Measurements from ENCODE around the gene KCNK3.

KCNK3 gene

GRCh38 chr2:26666671-26667070 lies 25.9 kb upstream of the KCNK3 start:
- no peak for DNase-seq

GRCh38 chr2:26668041-26668440 lies 24.5 kb upstream of the KCNK3 start:
- no peak for DNase-seq

- DNase-seq, result no peak
Observed at GRCh38 chr2:26668856-26669750, 23.4 kb upstream of the KCNK3 start.

- no peak for DNase-seq
Observed at GRCh38 chr2:26670171-26670570, 22.4 kb upstream of the KCNK3 start.

GRCh38 chr2:26670931-26671460 lies 21.5 kb upstream of the KCNK3 start:
- no peak for DNase-seq

GRCh38 chr2:26671691-26672090 lies 20.8 kb upstream of the KCNK3 start:
- DNase-seq, result no peak

- no peak for DNase-seq
Observed at GRCh38 chr2:26672112-26672817, 20.3 kb upstream of the KCNK3 start.

- DNase-seq, result no peak
Observed at GRCh38 chr2:26672818-26673393, 19.6 kb upstream of the KCNK3 start.

GRCh38 chr2:26674002-26674751 lies 18.3 kb upstream of the KCNK3 start:
- no peak for DNase-seq

GRCh38 chr2:26674771-26675170 lies 17.8 kb upstream of the KCNK3 start:
- DNase-seq, result no peak

- no peak for DNase-seq
Observed at GRCh38 chr2:26675651-26676255, 16.8 kb upstream of the KCNK3 start.

- no peak for DNase-seq
Observed at GRCh38 chr2:26678035-26678434, 14.5 kb upstream of the KCNK3 start.

GRCh38 chr2:26679867-26680266 lies 12.7 kb upstream of the KCNK3 start:
- no peak for DNase-seq

GRCh38 chr2:26681656-26682055 lies 10.9 kb upstream of the KCNK3 start:
- DNase-seq, result no peak

- DNase-seq, result no peak
Observed at GRCh38 chr2:26682155-26682554, 10.4 kb upstream of the KCNK3 start.

- no peak for DNase-seq
Observed at GRCh38 chr2:26683583-26683982, 8.9 kb upstream of the KCNK3 start.

GRCh38 chr2:26685341-26685740 lies 7.2 kb upstream of the KCNK3 start:
- DNase-seq, result no peak

- DNase-seq, result peak; percentile 25 to 60
Observed at GRCh38 chr2:26685989-26686839, 6.3 kb upstream of the KCNK3 start.

GRCh38 chr2:26687328-26687727 lies 5.2 kb upstream of the KCNK3 start:
- DNase-seq, result peak in 1 of 2 experiments; percentile 69

- peak; percentile 69 to 83 for DNase-seq
Observed at GRCh38 chr2:26687801-26688200, 4.7 kb upstream of the KCNK3 start.

GRCh38 chr2:26691161-26691560 lies 1.4 kb upstream of the KCNK3 start:
- DNase-seq, result no peak

All from NCI-H2081 (cell line).